Hepatocyte (in vitro differentiated cells): Measurements from ENCODE around the gene DNAH7.

ENCODE experiments used
- EZH2 ChIP-seq: fragments of 200-600 bp; sonication (generic); IDR thresholded peaks from 2 replicates; pipeline ENCODE4 v1.6.1; 2016; ENCODE audit warnings: antibody characterized with exemption, mild to moderate bottlenecking, borderline replicate concordance
- EZH2phosphoT487 ChIP-seq: fragments of 200-600 bp; sonication (generic); IDR thresholded peaks from one replicate; pipeline ENCODE4 v1.6.1; 2018; ENCODE audit warnings: antibody characterized with exemption, mild to moderate bottlenecking, low read depth, moderate library complexity; ENCODE audit not compliant: unreplicated experiment, severe bottlenecking
- TF ChIP-seq, protein P1 (sequence below): fragments of 200-600 bp; sonication (generic); IDR thresholded peaks from 2 replicates; pipeline ENCODE4 v1.5.1; 2016; ENCODE audit warnings: antibody characterized with exemption, mild to moderate bottlenecking; ENCODE audit not compliant: poor library complexity

DNA sequence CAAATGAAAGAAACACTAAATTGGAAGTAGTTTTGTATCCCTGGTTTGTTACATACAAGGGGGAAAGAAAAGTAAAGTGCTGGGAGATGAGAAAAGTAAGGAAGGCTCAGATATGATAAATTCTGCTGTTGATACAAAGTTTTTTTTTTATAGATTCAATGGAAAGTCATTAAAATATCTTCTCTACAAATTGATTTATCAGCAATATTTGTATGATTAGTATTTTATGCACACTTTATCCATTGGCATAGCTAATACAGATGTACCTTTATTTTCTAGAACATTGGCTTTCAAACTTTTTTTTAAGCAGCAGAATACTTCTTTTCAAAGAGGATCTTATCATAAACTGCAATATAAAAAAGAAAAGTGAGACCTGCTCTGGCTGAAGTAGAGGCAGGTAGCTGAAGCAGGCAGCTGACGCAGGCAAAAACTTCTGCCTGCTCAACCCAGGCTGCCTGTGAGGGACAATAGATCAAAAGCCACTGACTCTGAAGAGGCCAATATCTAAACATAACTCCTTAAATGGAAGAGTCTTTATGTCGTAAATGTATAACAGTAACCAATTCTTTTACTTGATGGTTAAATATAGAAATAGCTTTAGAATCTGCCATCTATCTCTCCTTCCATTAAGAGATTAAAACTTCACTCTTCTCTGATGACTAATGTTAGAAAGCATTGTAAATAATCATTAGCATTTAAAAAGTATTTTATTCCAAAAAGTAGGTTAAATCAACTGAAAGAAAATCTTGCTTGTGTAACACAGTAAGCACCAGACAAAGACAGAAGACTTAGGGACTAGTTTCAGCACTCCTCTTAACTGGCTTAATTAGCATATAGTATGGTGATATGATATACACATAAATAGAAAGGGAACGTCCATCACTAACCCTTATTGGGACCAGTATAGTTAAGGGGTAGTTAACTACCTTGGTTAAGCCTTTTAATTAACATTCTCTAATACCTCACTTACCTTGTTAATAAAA, 237.4 kb downstream of the DNAH7 start:
- TF ChIP-seq, protein P1, sequence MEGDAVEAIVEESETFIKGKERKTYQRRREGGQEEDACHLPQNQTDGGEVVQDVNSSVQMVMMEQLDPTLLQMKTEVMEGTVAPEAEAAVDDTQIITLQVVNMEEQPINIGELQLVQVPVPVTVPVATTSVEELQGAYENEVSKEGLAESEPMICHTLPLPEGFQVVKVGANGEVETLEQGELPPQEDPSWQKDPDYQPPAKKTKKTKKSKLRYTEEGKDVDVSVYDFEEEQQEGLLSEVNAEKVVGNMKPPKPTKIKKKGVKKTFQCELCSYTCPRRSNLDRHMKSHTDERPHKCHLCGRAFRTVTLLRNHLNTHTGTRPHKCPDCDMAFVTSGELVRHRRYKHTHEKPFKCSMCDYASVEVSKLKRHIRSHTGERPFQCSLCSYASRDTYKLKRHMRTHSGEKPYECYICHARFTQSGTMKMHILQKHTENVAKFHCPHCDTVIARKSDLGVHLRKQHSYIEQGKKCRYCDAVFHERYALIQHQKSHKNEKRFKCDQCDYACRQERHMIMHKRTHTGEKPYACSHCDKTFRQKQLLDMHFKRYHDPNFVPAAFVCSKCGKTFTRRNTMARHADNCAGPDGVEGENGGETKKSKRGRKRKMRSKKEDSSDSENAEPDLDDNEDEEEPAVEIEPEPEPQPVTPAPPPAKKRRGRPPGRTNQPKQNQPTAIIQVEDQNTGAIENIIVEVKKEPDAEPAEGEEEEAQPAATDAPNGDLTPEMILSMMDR, result no peak
- no peak for TF ChIP-seq EZH2phosphoT487
- TF ChIP-seq EZH2, result no peak
